Esophagus squamous epithelium (tissue), 4 donors: Measurements from ENCODE around the gene ZNF606.

Experiments
- CTCF ChIP-seq, 6 experiments: fragments of 450-650 bp in 4 of 6; fragments of 200-600 bp in 2 of 6; sonication (generic) in 2 of 6; IDR thresholded peaks; one replicate each; pipeline ENCODE4 v1.5.1; 2016 to 2019; ENCODE audit warnings: antibody characterized with exemption in 6 of 6, mild to moderate bottlenecking in 4 of 6, moderate library complexity in 4 of 6
- POLR2A ChIP-seq, 4 donors: fragments of 450-650 bp; IDR thresholded peaks; one replicate each; pipeline ENCODE4 v1.6.1; 2017; ENCODE audit warnings: antibody characterized with exemption in 4 of 4, mild to moderate bottlenecking in 4 of 4, moderate library complexity in 3 of 4

GRCh38 chr19:57927587-57927986 lies 75.0 kb downstream of the ZNF606 start:
- TF ChIP-seq CTCF (IDR thresholded peaks at IDR 0.05) (no peak), POLR2A (IDR thresholded peaks at IDR 0.05) (no peak)
